KBM-7 (cell line): Measurements from ENCODE around the gene RGS2.

Experiments
- DNase-seq: peaks from one replicate; pipeline ENCODE4 v3.0.0-alpha.2; 2015
- in situ Hi-C: fragments of 300-500 bp; cut with MboI; formaldehyde crosslinking; loops from 2 replicates; pipeline ENCODE4 v1.14.3; 2020; ENCODE audit warnings: low sequenced_read_pairs, low pct_unique_long_range_greater_than_20kb, mixed read lengths

The RGS2 gene

DNA sequence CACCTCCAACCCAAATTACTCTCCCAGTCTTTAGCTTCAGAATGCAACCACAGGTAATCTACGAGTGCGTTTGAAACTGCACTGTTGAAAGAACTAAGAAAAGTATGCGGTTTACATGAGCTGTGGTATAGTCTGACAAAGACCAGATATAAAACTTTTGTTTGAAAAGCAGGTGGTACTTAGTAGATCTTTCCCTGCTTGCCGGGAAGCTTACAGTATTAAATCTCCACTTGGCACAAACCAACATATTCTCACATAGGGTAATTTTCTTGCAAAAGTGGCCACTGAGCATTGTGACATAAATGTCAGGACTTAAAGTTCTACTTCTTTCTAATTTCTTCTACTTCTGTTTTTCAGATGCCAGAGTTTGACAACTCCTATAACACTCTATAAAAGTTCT, 8.4 kb downstream of the RGS2 start:
- in situ Hi-C loops, result no loop called here
- no peak for DNase-seq

DNA sequence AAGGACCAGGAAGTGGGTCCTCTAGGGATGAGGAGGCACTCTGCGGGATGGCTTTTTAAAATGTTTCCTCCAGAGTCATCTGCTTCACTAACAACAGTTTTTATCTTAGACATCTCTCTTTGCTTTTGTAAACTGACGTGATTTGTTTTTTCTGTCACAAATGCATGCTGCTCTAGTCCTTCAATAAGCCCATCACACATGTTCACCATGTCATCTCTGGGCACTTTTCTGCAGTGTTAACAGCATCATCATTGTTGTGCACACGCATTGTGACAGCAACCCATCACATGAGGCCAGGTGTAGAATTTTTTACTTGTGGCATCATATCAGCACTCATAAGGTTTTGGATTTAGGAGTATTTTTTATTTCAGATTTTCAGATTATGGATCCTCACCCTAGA, 12.5 kb downstream of the RGS2 start:
- DNase-seq, result no peak
- in situ Hi-C loops, result no loop called here

DNA sequence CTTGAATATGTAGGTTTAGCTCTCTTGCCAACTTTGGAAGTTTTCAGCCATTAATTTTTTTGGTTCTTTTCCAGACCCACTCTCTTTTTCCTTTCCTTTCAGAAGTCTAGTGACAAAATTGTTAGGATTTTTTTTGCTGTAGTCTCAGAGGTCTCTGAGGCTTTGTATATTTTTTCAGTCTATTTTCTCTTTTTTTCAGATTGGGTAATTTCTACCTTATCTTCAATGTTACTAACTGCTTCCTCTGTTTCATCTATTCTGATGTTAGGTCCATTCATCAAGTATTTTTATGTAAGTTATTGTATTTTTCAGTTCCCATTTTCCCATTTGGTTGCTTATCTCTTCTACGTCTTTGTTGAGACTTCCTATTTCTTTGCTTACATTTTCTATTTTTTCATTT, 15.7 kb downstream of the RGS2 start:
- in situ Hi-C loops, result no loop called here
- no peak for DNase-seq

DNA sequence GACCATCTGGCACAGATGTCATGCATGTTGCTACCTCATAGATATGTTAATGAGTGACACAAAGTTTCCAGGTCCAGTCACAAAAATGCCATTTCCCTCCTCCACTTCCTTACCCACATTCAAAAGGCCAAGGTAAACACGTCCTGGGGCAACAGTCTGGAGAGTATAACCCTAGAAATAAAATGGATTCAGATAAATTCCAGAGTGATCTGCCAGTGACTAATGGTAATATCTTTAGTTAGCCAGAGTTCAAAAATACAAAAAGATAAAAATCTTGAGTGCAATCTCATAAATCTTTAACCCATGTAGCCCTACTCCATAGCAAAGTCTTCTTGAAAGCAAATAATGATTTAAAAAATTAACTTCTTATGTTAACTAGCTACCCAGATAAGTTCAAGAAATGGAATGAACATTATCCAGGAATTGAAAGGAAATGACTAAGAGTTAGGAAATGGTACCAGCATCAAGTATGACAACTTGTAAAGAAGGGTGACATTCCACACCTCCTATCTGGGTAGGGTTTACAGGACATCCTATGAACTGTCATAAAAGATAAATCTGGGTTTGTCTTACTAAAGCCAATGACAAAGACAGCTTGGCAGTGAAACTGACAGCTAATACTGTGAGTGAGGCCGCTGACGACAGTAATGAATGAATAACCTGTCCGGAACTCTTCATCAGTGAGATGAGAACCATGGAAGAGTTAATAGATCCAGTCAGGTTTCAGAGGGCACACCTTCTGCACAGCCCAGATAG, 18.1 kb downstream of the RGS2 start:
- in situ Hi-C loops, result no loop called here
- no peak for DNase-seq

DNA sequence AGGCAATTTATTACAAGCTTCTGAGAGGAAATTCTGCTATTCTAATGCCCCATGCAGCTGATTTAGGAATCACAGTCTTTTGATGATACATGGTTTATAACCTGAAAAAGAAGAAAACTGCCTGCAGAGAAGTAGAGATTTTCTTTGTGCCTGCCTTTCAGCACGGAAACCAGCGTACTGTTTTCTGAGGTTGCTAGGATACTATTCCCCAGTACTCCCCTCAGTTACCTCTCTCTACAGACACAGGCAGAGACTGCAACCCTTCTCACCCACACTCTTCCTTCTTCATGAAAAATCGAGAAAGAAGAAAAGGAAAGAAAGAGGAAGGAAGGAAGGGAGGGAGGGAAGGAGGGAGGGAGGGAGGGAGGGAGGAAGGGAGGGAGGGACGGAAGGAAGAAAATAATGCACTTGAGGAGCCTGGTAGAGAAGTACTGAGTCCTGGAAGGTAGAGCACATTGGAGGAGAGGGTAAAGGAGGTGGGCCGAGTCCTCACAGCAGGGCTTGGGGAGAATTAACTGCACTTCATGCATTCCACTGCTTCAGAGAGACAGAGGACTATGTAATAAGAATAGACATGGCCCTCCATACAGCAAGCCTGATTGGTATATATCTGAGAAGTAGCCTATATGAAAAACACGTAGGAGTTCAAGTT, 21.9 kb downstream of the RGS2 start:
- no peak for DNase-seq
- in situ Hi-C loops, result no loop called here

GRCh38 chr1:192831706-192832355, 23.0 kb downstream of the RGS2 start:
- in situ Hi-C loops, result no loop called here

DNA sequence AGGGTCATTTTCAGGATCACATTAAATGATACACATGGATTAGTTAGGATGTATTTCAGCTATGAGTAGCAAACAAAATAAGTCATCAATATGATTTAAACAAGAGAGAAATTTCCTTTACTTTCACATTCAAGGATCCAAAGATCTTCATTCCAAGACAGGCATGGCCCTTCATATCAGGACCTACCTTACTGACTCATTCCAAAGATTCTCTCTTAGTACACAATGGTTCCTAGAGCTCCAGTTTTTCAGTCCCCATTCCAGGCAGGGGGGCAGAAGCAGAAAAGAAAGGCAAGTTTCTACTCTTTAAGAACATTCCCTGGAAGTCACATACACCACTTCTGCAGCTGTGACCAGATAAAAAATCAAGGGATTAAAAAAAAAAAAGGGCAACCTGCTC, 23.7 kb downstream of the RGS2 start:
- in situ Hi-C loops, result no loop called here
- DNase-seq, result no peak

More at GRCh38 chr1:192831706-192832355, 23.0 kb downstream of the RGS2 start:
- DNase-seq, result no peak

- DNase-seq, result no peak
- in situ Hi-C loops, result no loop called here
Measured at GRCh38 chr1:192835116-192835515, 26.3 kb downstream of the RGS2 start.

DNA sequence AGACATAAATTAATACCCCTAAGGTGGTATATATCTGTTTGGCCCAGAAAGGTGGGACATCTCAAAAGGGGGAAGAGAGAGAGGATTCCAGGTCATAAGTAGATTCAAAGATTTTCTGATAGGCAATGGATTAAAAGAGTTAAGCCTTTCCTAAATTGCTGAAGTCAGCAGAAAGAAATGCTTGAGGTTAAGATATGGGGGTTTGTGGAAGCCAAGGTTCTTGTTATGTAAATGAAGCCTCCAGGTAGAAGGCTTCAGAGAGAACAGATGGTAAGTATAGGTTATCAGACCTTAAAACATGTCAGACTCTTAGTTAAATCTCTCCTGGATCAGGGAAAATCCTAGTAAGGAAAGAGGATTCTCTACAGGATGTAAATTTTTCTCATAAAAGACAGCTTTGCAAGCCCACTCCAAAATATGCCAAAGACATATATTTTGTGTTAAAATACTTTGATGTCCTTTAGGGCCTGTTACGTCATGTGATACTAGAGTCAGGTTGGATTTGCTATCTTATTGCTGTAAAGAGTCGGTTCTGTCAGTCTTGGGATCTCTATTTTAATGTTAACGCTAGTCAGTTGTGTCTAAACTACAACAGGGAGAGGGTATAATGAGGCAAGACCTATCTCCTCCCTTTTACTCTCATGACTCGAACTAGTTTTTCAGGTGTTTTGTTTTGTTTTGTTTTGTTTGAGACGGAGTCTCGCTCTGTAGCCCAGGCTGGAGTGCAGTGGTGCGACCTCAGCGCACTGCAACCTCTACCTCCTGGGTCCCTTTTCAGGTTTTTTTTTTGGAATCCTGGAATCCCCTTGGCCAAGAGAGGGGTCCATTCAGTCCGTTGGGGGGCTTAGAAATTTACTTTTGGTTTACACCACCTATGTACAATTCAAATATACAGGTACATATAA, 30.6 kb downstream of the RGS2 start:
- DNase-seq, result no peak
- in situ Hi-C loops, result no loop called here

- no peak for DNase-seq
- in situ Hi-C loops, result no loop called here
Measured at GRCh38 chr1:192844360-192844759, 35.5 kb downstream of the RGS2 start.

DNA sequence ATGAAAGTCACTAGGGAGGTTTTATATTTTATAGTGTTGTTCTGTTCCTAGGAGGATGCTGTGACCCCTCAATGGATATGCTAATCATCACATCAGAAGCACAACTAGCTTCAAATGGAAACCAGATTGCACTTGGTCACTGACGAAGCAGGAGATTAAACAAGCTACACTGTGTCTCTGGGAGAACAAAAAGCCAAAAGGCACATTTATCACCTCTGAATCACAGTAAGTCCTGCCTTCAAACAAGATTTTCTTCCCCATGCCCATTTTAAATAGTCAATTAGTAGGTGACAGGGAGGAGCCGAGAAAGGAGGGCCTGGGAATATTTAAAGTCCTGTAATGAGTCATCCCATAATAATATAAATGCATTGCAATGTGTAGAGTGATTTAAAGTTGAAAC, 38.1 kb downstream of the RGS2 start:
- no peak for DNase-seq
- in situ Hi-C loops, result no loop called here

DNA sequence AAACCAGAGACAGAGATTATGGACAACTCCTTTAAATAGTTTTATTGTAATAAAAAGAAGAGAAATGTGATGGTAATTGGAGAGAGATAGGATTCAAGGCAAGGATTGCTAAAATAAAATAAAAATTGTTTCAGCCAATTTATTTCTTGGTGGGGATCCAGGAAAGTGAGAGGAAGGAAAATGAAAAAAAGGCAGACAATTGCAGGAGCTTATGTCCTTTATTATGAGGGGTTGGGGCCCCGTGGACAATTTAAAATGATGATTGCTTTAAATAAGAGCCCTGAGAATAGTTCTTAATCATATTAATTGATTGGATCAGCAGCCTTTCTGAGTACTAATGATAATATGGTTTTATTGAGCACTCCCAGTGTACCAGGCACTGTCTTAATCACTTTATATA, 40.2 kb downstream of the RGS2 start:
- DNase-seq, result no peak
- in situ Hi-C loops, result no loop called here

DNA sequence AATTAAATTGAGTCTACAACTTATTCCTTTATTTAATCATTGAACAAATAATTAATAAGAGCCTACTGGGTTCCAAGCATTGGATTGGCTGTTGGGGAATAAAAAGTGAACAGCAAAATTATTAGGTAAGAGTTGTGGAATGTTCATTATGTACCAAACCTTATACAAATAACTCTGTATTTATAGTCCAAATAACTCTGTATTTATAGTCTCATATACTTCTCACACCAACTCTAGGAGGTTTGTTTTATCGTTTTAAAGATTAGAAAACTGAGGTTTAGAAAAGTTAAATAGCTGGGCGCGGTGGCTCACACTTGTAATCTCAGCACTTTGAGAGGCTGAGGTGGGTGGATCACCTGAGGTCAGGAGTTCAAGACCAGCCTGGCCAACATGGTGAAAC, 40.6 kb downstream of the RGS2 start:
- DNase-seq, result no peak
- in situ Hi-C loops, result no loop called here

DNA sequence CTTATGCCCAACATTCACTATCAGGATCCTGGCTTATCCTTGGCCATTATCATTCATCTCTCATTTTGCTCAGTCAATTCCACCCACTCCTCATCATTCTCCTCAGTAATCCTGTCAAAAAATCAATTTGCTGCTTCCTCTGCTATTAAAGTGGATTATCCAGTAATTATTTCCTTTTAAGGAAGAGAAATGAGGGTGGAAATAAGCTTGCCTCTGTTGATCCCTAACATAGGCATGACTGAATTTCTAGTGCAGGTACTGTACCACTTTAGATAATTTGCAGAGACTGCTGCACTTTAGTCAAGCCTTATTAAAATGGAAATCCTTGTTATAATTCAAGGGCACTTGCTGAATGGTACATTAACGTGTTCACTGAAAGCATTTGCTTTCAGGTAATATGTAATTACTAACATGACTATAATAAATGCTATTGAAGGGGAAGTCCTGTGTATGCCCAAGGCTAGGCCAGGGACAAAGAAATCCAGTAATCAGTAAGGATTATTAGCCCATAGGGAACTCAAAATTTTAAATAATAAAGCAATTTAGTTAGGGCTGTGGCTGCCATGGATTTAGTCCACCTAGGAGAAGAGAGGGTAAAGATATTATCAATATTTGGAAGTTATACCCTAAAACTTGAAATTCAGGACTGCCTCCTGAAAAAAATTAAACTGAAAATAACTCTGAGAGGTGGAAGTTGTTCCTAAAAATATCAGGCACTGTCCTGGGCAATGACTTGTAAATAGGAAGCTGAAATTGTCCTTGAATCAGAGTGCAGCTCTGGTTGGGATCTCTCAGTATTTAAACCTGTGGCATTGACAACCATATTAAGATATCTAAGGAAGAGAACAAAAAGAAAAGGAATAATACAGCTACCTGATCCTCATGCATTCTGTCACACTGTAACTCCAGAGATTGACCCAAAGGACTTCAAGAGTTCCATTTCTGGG, 43.4 kb downstream of the RGS2 start:
- DNase-seq, result no peak
- in situ Hi-C loops, result no loop called here

DNA sequence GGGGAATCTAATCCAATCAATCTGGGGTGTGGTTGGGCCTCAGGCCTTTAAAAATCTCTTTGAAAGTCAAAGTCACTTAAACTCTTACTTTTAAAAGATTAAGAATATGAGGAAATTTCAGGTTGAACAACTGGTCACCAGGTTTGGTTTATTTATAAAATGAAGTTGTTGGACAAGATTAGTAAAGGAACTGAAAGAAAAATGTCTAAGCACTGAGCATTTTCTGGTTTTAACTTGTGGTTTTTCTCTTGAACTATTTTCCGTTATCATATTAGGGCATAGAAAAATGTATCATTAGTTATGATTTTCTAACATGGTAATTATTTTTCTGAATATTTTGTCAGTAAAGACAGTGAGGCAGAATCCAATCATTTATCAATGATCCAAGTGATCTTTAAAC, 49.6 kb downstream of the RGS2 start:
- DNase-seq, result no peak
- in situ Hi-C loops, result no loop called here

DNA sequence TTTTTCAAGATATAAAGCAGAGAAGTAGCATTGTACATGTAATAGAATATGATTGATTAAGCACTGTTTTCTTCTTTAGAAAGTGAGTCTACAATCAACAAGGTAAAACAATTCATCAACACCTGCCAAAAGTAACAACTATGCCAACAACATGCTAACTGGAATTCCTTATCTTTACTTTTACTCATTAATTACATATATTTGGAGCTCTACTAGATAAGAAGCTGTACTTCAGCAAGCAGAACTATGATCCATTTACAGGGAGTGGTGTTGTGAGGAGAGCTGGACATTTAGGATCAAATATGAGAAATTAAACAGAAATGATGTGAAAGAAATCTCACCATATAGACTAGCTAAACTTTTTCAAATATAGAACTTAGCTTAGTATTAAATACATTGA, 51.0 kb downstream of the RGS2 start:
- DNase-seq, result no peak
- in situ Hi-C loops, result no loop called here

DNA sequence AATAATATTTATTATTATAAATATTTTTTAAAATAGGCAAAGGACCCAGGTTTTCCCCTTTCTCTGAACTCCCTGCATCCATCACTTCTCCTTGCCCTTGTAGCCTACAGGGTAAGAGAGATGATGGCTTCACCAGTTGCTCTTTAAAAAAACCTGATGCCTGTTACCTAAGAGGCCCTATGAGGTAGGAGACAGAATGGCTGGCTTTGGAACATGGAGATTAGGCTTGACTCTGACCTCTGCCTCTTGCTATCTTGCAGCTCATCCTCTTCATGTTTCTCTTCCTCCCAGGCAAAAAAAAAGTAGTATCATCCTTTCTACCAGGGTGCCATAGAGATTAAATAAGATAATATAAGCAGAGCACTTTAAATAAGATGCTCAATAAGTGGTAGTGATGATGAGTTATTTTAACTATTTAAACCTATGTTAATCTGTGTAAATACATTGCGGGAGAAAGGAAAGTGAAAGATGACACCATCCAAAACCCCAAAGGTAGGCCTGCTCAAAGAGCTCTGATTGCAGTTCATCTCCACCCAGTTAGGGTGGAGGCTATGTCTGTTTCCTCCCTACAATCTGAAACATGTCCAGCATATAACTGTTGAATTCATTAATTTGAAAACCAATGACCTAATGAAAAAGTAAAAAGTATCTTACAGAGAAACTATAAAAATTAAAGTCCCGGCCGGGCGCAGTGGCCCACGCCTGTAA, 51.8 kb downstream of the RGS2 start:
- in situ Hi-C loops, result no loop called here
- no peak for DNase-seq

DNA sequence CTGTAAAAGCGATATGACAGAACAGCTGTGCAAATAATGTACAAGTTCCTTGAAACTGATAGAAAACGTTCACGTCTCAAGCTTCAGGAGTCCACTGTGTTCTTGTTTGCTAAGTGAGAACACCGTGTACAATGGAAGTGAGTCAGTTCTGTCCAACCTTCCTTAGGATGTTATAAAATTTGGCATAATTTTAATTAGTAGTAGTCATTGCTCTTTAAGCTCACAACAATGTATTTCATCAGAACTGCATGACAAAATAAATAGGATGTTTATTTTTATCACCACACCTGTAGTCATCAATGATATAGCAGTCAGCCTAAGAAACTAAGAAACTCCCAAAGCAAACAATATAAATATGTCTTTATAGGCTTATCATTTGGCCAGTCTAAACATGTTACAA, 53.0 kb downstream of the RGS2 start:
- in situ Hi-C loops, result no loop called here
- DNase-seq, result no peak
